ENCODE data around the gene SYNDIG1.

The SYNDIG1 gene

GRCh38 chr20:24543741-24544140, 74.3 kb downstream of the SYNDIG1 start:
- DNase-seq, result no peak
- TF ChIP-seq GATA1 (IDR thresholded peaks at IDR 0.05; ENCODE audit: low read depth, low read length), result no peak
- TF ChIP-seq POLR2A (IDR thresholded peaks at IDR 0.05; ENCODE audit: low read length), result no peak

- no peak for DNase-seq
- no peak for TF ChIP-seq POLR2A (IDR thresholded peaks at IDR 0.05; ENCODE audit: low read length)
- no peak for TF ChIP-seq GATA1 (IDR thresholded peaks at IDR 0.05; ENCODE audit: low read depth, low read length)
Measured at GRCh38 chr20:24544371-24544770, 74.9 kb downstream of the SYNDIG1 start.

GRCh38 chr20:24545168-24545567, 75.7 kb downstream of the SYNDIG1 start:
- TF ChIP-seq POLR2A (IDR thresholded peaks at IDR 0.05; ENCODE audit: low read length) (no peak), GATA1 (IDR thresholded peaks at IDR 0.05; ENCODE audit: low read depth, low read length) (no peak)

GRCh38 chr20:24546232-24546892, 76.9 kb downstream of the SYNDIG1 start:
- no peak for DNase-seq
- TF ChIP-seq POLR2A (IDR thresholded peaks at IDR 0.05; ENCODE audit: low read length) (no peak), GATA1 (IDR thresholded peaks at IDR 0.05; ENCODE audit: low read depth, low read length) (no peak)

More at GRCh38 chr20:24545168-24545567, 75.7 kb downstream of the SYNDIG1 start:
- no peak for DNase-seq

GRCh38 chr20:24547967-24548366, 78.5 kb downstream of the SYNDIG1 start:
- TF ChIP-seq GATA1 (IDR thresholded peaks at IDR 0.05; ENCODE audit: low read depth, low read length) (no peak), POLR2A (IDR thresholded peaks at IDR 0.05; ENCODE audit: low read length) (no peak)

GRCh38 chr20:24559114-24559732, 89.8 kb downstream of the SYNDIG1 start:
- no peak for DNase-seq
- no peak for TF ChIP-seq POLR2A (IDR thresholded peaks at IDR 0.05; ENCODE audit: low read length)
- TF ChIP-seq GATA1 (IDR thresholded peaks at IDR 0.05; ENCODE audit: low read depth, low read length), result no peak

More at GRCh38 chr20:24547967-24548366, 78.5 kb downstream of the SYNDIG1 start:
- no peak for DNase-seq

- no peak for DNase-seq
- TF ChIP-seq POLR2A (IDR thresholded peaks at IDR 0.05; ENCODE audit: low read length), result no peak
- TF ChIP-seq GATA1 (IDR thresholded peaks at IDR 0.05; ENCODE audit: low read depth, low read length), result no peak
Measured at GRCh38 chr20:24560571-24561491, 91.4 kb downstream of the SYNDIG1 start.

- DNase-seq, result no peak
- TF ChIP-seq GATA1 (IDR thresholded peaks at IDR 0.05; ENCODE audit: low read depth, low read length), result no peak
- TF ChIP-seq POLR2A (IDR thresholded peaks at IDR 0.05; ENCODE audit: low read length), result no peak
Measured at GRCh38 chr20:24565835-24566351, 96.5 kb downstream of the SYNDIG1 start.

- no peak for TF ChIP-seq POLR2A (IDR thresholded peaks at IDR 0.05; ENCODE audit: low read length)
- no peak for TF ChIP-seq GATA1 (IDR thresholded peaks at IDR 0.05; ENCODE audit: low read depth, low read length)
- no peak for DNase-seq
Measured at GRCh38 chr20:24566656-24567055, 97.2 kb downstream of the SYNDIG1 start.

- no peak for TF ChIP-seq POLR2A (IDR thresholded peaks at IDR 0.05; ENCODE audit: low read length)
- TF ChIP-seq GATA1 (IDR thresholded peaks at IDR 0.05; ENCODE audit: low read depth, low read length), result no peak
Measured at GRCh38 chr20:24567508-24567907, 98.1 kb downstream of the SYNDIG1 start.

GRCh38 chr20:24568842-24569241, 99.4 kb downstream of the SYNDIG1 start:
- no peak for TF ChIP-seq POLR2A (IDR thresholded peaks at IDR 0.05; ENCODE audit: low read length)
- TF ChIP-seq GATA1 (IDR thresholded peaks at IDR 0.05; ENCODE audit: low read depth, low read length), result no peak
- DNase-seq, result no peak

More at GRCh38 chr20:24567508-24567907, 98.1 kb downstream of the SYNDIG1 start:
- DNase-seq, result no peak

- no peak for DNase-seq
- no peak for TF ChIP-seq GATA1 (IDR thresholded peaks at IDR 0.05; ENCODE audit: low read depth, low read length)
- TF ChIP-seq POLR2A (IDR thresholded peaks at IDR 0.05; ENCODE audit: low read length), result no peak
Measured at GRCh38 chr20:24571159-24571558, 101.7 kb downstream of the SYNDIG1 start.

- TF ChIP-seq POLR2A (IDR thresholded peaks at IDR 0.05; ENCODE audit: low read length), result no peak
- TF ChIP-seq GATA1 (IDR thresholded peaks at IDR 0.05; ENCODE audit: low read depth, low read length), result no peak
- DNase-seq, result no peak
Measured at GRCh38 chr20:24572140-24572539, 102.7 kb downstream of the SYNDIG1 start.

GRCh38 chr20:24572862-24573261, 103.4 kb downstream of the SYNDIG1 start:
- no peak for DNase-seq
- TF ChIP-seq POLR2A (IDR thresholded peaks at IDR 0.05; ENCODE audit: low read length) (no peak), GATA1 (IDR thresholded peaks at IDR 0.05; ENCODE audit: low read depth, low read length) (no peak)
